Measurements from ENCODE around the gene BAD.

- TF ChIP-seq, protein P1, sequence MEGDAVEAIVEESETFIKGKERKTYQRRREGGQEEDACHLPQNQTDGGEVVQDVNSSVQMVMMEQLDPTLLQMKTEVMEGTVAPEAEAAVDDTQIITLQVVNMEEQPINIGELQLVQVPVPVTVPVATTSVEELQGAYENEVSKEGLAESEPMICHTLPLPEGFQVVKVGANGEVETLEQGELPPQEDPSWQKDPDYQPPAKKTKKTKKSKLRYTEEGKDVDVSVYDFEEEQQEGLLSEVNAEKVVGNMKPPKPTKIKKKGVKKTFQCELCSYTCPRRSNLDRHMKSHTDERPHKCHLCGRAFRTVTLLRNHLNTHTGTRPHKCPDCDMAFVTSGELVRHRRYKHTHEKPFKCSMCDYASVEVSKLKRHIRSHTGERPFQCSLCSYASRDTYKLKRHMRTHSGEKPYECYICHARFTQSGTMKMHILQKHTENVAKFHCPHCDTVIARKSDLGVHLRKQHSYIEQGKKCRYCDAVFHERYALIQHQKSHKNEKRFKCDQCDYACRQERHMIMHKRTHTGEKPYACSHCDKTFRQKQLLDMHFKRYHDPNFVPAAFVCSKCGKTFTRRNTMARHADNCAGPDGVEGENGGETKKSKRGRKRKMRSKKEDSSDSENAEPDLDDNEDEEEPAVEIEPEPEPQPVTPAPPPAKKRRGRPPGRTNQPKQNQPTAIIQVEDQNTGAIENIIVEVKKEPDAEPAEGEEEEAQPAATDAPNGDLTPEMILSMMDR (IDR thresholded peaks at IDR 0.05): no peak
- no peak for TF ChIP-seq MAZ (IDR thresholded peaks at IDR 0.05; ENCODE audit: borderline replicate concordance, low read depth, low read length)
- TF ChIP-seq, protein P2, sequence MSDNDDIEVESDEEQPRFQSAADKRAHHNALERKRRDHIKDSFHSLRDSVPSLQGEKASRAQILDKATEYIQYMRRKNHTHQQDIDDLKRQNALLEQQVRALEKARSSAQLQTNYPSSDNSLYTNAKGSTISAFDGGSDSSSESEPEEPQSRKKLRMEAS (IDR thresholded peaks at IDR 0.05): no peak
- TF ChIP-seq POLR2A (IDR thresholded peaks at IDR 0.05; ENCODE audit: low read length): no peak
- no peak for TF ChIP-seq MAFK (IDR thresholded peaks at IDR 0.05; ENCODE audit: partially characterized antibody)
- no peak for TF ChIP-seq REST (IDR thresholded peaks at IDR 0.05)
- no peak for TF ChIP-seq JUN (IDR thresholded peaks at IDR 0.05)
- TF ChIP-seq JUNB (IDR thresholded peaks at IDR 0.05): no peak
- no peak for TF ChIP-seq MYC (IDR thresholded peaks at IDR 0.05; ENCODE audit: borderline replicate concordance, low read length)
- no peak for TF ChIP-seq USF2 (IDR thresholded peaks at IDR 0.05)
- no peak for TF ChIP-seq RAD21 (conservative IDR thresholded peaks at IDR 0.05 in 1 of 2, IDR thresholded peaks at IDR 0.05 in 1 of 2)
- TF ChIP-seq HDAC2 (IDR thresholded peaks at IDR 0.05): no peak
- no peak for TF ChIP-seq PHF8 (IDR thresholded peaks at IDR 0.05; ENCODE audit: borderline replicate concordance, low read depth)
These were observed 31.4 kb downstream of the BAD start for GRCh38 chr11:64253043-64253442.

All from A549 (cell line).